COLO668 (cell line): ENCODE data around the gene DERL3.

ENCODE experiments used
- DNase-seq: peaks from one replicate; lab custom pipeline; 2025; ENCODE audit not compliant: unreplicated experiment; lab: John Stamatoyannopoulos, UW

Gene DERL3

DNA sequence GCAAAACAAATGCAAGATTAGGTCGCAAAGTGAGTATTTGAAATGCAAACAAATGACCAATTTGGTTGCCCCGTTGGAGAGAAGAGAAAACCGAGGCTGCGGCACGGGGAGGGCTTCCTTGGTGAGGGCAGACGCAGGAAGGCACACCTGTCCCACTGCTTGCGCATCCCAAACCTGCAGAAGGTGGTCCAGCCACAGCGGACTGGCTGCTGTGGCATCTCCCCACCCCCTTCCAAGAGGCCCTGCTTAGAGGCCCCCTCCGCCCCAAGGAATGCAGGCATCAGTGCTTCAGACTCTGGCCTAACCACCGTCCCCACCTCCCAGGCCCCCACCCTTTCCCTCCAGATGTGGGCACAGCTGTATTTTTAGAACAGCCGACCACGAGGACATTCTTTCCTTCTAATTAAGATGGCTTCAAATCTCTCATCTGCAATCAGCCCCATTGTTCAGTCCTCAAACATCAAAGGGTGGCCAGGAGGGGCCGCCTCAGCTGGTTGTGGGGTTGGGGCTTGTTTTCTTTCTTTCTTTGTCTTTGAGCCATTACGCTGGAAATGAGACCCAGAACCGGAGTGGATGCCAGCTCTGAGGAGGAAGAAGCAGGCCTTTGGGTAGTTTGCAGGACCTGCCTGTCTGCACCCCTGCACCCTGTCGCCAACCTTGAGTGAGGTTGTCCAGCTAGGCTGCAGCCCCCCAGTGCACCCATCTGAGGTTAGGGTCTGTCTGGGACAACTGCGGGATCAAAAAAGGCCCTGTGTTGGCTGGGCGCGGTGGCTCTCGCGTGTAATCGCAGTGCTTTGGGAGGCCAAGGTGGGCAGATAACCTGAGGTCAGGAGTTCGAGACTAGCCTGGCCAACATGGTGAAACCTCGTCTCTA lies 9.4 kb upstream of the DERL3 start:
- no peak for DNase-seq

GRCh38 chr22:23847310-23847920 lies 8.6 kb upstream of the DERL3 start:
- DNase-seq: no peak

GRCh38 chr22:23846081-23846469 lies 7.3 kb upstream of the DERL3 start:
- no peak for DNase-seq

DNA sequence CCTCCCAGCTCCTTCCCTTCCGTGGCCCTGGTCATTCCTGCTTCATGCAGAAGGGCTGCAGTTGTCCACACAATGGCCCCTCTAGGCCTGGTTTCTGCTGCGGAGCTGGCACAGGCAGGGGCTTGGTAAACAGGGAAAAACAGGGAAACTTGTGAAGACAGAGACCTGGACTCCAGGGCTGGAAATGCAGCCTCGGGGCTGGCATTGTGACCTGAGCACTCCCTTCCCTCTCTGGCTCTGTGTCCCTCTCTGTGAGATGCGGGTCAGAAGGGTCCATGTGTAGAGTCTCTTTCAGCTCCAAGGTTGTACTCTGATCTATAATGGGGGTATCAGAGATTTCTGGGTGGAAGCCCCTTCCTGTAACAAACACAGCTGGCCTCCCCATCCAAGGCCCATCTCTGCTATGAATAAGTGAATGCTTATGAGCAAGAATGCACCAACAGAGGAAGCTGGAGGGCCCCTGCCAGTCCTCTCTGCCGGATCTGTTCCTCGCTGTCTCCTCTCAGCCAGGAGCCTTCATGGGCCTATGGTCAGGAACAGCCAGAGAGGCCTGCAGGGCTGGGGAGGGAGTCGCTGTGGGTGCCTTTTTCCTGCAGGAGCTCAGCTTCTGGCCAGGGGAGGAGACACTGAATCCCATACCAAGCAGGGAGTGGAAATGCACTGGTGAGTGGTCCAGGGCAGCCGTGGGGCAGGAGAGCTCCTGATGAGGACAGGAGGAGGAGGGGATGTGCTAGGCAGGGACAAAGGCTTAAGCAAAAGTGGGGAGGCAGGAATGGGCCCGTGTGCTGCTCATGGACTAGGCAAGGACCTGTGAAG lies 6.7 kb upstream of the DERL3 start:
- no peak for DNase-seq

DNA sequence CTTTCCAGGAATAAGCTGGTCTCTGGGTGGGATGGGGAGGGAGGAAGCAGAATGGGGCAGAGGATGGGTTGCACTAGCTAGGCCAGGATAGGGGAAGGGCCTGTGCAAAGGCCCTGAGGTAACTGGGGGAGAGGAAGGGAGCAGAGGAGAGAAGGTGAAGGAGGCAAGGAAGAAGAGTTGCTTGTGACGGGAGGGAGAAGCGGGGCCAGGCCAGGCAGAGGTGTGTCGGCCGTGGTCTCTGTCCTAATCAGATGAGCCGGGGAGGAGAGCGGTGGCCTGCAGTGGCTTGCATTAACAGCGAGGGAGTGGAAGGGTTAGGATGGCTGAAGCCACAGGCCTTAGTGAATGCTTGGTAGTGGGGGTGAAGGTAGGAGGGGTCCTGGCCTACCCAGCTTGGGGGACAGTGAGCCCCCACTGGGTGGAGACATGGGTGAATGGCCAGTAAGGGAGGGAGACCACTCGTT lies 6.0 kb upstream of the DERL3 start:
- no peak for DNase-seq

DNA sequence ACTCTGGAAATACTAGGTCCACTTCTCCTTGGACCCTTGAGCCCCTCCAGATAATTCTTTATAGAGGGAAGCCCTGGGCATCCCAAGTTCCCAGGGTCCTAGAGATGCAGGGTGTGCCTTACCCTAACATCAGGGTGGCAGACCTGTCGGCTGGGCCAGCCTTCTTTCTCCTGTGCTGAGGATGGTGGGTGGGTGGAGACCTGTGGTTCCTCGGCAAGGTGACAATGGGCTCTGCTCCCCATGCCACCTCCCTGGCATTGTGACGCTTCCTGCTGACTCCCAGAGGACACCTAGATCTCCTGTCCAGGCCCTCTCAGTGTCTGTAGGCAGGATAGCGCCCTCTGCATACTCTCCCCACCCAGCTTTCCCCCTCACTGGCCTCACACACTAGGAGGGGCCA lies 3.8 kb upstream of the DERL3 start:
- DNase-seq: no peak

GRCh38 chr22:23841736-23842445 lies 3.1 kb upstream of the DERL3 start:
- DNase-seq: no peak

GRCh38 chr22:23841292-23841691 lies 2.5 kb upstream of the DERL3 start:
- no peak for DNase-seq

GRCh38 chr22:23840026-23840425 lies 1.2 kb upstream of the DERL3 start:
- DNase-seq: no peak

GRCh38 chr22:23837911-23838680 lies 710 bp downstream of the DERL3 start:
- DNase-seq: peak; percentile 39

GRCh38 chr22:23837496-23837859 lies 1.3 kb downstream of the DERL3 start:
- DNase-seq: peak; percentile 47

DNA sequence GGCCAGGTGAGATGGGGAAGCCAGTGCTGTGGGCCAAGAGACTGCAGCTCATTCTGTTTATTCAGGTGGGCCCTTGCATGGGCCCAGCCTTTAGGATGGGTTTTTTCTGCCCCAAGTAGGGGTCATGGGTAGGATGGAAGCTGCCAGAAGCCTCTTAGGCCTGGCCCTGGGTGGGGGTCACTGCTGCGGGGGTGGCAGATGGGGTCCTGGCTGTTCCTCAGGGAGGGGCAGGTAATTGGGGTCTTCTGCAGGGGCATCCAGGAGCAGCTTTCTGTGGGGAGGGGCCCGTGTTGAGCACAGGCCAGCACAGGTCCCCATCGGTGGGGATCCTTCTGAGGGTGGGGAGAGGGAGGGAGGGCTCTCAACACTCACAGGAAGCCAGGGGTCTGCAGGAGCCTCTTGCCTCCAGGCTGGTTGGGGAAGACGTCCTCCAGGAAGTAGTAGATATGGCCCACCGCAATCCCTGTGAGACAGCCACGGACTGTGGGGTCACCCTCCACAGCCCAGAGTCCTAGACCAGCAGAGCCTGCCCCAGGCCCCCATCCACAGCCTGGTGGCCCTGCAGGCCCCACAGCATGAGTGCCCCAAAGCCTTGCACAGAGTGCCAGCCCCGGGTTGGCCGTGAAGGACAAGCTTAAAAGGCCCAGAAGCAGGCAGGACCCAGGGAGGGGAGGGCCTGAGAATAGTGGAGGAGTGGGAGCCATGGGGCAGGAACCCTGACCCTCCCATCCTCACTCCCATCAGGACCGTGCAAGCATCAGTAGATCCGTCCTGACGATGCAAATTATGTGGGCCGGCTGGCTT lies 1.9 kb downstream of the DERL3 start:
- no peak for DNase-seq

- DNase-seq: no peak
Observed at GRCh38 chr22:23836281-23836680, 2.5 kb downstream of the DERL3 start.

GRCh38 chr22:23835484-23836144 lies 3.2 kb downstream of the DERL3 start:
- no peak for DNase-seq

DNA sequence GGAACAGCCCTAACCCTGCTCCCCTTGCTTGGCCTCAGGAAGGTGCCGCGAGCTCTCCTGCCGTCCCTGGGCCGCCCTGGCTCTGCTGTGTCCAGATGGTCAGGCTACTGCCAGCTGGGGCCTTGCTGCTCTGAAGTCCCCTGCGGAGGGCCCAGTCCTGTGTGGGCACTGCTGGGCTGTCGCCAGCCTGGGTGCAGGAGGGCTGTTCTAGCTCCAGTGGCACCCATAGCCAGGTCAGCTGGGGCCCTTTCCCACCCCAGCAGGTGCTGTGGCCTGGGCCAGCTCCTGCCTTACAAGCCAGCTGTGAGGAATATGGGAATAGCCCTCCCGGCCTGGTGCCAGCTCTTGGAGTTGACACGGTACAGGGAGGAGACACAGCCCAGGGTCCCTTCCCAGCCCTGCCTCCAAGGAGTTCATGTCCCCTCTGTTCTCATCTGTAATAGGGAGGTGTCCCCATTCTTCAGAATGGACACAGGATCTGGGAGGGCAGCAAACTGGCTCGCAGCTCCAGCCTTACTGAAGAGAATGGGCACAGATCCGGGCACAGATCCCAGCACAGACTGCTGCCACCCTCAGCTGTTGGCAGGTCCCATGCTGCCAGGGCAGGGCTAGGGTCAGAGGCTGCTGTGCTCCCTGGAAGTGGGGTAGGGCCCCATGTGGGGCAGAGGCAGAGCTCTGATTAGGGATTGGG lies 3.9 kb downstream of the DERL3 start:
- DNase-seq: no peak

DNA sequence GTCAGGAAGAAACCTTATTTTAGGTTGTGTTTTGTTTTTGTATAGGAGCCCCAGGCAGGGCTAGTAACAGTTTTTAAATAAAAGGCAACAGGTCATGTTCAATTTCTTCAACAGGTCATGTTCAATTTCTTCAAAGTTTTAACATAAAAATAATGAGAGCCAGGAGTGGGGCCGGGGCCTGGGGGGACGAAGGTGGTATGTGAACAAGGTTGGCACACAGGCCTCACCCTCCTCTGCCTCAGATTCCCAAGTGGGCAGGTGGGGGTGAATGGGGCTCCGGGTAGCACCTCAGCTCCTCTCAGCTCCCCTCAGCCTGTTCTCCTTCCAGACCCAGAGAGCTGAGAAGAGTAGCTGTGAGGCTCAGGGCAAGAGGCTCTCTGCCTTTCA lies 4.4 kb downstream of the DERL3 start:
- no peak for DNase-seq

- DNase-seq: no peak
Observed at GRCh38 chr22:23833911-23834317, 4.9 kb downstream of the DERL3 start.

DNA sequence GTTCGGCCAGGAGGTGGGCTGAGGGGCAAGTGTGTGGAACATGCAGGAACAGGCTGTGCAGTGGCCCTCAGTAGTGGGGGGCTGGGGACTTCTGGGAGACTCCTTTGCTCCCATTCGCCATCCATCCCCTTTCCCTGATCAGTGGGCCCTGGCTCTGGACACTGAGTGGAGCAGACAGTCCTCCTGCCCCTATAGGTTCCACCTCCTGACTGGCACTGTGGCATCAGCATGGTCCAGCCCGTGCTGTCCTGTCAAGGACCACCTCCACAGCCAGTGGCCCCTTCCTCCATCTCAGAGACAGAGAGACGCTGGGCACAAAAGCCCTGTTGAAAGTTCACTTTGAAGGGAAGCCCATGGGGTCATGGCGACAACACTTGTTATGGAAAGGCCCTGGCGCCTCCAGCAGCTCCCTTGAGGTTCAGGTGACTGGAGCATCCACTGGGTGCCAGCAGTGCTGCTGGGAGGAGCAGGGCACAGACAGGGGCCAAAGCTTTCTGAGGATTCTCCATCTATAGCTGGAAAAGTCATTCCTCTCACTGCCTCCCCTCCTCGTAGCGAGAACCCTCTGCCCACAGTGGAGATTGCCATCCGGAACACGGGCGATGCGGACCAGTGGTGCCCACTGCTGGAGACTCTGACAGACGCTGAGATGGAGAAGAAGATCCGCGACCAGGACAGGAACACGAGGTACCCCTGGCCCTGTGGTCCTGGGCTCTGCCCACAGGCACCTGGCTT lies 5.6 kb downstream of the DERL3 start:
- no peak for DNase-seq
